MCF 10A (cell line): ENCODE measurements around the gene PGF. TPM values are rescaled to one million over a fixed set of nuclear protein-coding genes. Genes with fewer than 3 reads are reported as not detected.

Source experiments
- BruUV-seq: library from RNA; stranded (reverse); fragments of 400-500 nt; replicated peaks from 2 replicates; lab custom pipeline; 2021; lab: Mats Ljungman, UMichigan
- CTCF ChIA-PET: fragments of 300-600 bp; sonication (Branson Sonifier 250); formaldehyde crosslinking; extraction: SDS; loops from one replicate; lab custom pipeline; 2021; ENCODE audit warnings: antibody characterized with exemption, inconsistent platforms; lab: Yijun Ruan, JAX
- POLR2A ChIA-PET: fragments of 300-600, 350-650 bp; sonication (Branson Sonifier 250); formaldehyde crosslinking; extraction: SDS; loops from one replicate; lab custom pipeline; 2020; ENCODE audit warnings: antibody characterized with exemption, inconsistent platforms; lab: Yijun Ruan, JAX
- DNase-seq: peaks from one replicate; pipeline ENCODE4 v3.0.0-alpha.2; 2018; ENCODE audit not compliant: unreplicated experiment
- H3K27ac Mint-ChIP-seq: one replicate; pipeline ENCODE4 v1.8.0; 2022; ENCODE audit warnings: mild to moderate bottlenecking, low read depth, mixed read lengths; ENCODE audit not compliant: unreplicated experiment
- H3K27me3 Mint-ChIP-seq: one replicate; pipeline ENCODE4 v1.8.0; 2022; ENCODE audit warnings: mixed read lengths; ENCODE audit not compliant: insufficient read depth, unreplicated experiment
- H3K36me3 Mint-ChIP-seq: one replicate; pipeline ENCODE4 v1.8.0; 2022; ENCODE audit warnings: mild to moderate bottlenecking, moderate library complexity, mixed read lengths; ENCODE audit not compliant: insufficient read depth, unreplicated experiment
- H3K4me1 Mint-ChIP-seq: one replicate; pipeline ENCODE4 v1.8.0; 2022; ENCODE audit warnings: mixed read lengths; ENCODE audit not compliant: insufficient read depth, unreplicated experiment
- H3K4me3 Mint-ChIP-seq: one replicate; pipeline ENCODE4 v1.8.0; 2022; ENCODE audit warnings: mild to moderate bottlenecking, moderate library complexity, mixed read lengths; ENCODE audit not compliant: unreplicated experiment
- H3K9me3 Mint-ChIP-seq: one replicate; pipeline ENCODE4 v1.8.0; 2022; ENCODE audit warnings: mixed read lengths; ENCODE audit not compliant: unreplicated experiment
- CTCF ChIP-seq: fragments of 200-600 bp; IDR thresholded peaks from one replicate; pipeline ENCODE4 v1.8.0; 2022; ENCODE audit warnings: antibody characterized with exemption, mild to moderate bottlenecking; ENCODE audit not compliant: unreplicated experiment
- intact Hi-C: fragments of 100-400 bp; cut with micrococcal nuclease; formaldehyde crosslinking; loops from 2 replicates; pipeline ENCODE4 v1.14.1; 2022
- total RNA-seq: library from RNA; stranded (reverse); gene quantifications from 2 replicates; pipeline ENCODE4 v1.2.3, GENCODE V29; 2022

PGF gene
- total RNA-seq, 1 experiment from 2014 or later = 2.1 TPM

- no peak for TF ChIP-seq CTCF
- intact Hi-C loops = no loop called here
- Mint-ChIP-seq H3K9me3 (peaks cover 7% of the 10 kb centered on the region), H3K27ac (no peak overlapping the region), H3K27me3 (no peaks in the 10 kb centered on the region), H3K4me1 (peaks cover 13% of the 10 kb centered on the region), H3K36me3 (peaks cover 4% of the 10 kb centered on the region), H3K4me3 (no peak overlapping the region)
- DNase-seq = no peak
- BruUV-seq = no TSS peak
- ChIA-PET POLR2A (interaction anchor here (0.5 to 1.1 kb wide), 4 partner anchors 11 to 474 kb away, joined by 3 read pairs; no protein-coding TSS in a partner anchor), CTCF (interaction anchor here (0.6 to 2.5 kb wide), 3 partner anchors 34 to 172 kb away, joined by 3 to 9 read pairs (median 3); no protein-coding TSS in a partner anchor)
Measured at GRCh38 chr14:74938531-74939495, 16.6 kb downstream of the PGF start.

DNA sequence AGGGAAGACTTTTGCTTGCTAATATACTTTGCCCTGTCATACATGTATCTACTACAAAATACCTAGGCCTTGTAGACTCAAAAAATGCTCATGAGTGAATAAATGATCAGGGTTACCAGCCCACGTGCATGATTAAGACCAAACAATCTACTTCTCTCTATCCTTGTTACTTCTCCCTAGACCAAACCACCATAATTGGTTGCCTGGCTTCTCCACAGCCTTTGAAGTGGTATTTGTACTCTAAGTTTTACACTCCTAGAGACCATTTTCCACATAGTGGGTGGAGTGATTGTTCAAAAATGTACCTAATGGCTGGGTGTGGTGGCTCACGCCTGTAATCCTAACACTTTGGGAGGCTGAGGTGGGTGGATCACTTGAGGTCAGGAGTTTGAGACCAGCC, 18.2 kb downstream of the PGF start:
- no peaks in the 10 kb centered on the region for H3K27me3 Mint-ChIP-seq
- peaks cover 7% of the 10 kb centered on the region for H3K9me3 Mint-ChIP-seq
- CTCF ChIA-PET = interaction anchor here (0.7 to 2.3 kb wide), 3 partner anchors 9 to 364 kb away, joined by 3 to 9 read pairs (median 4); no protein-coding TSS in a partner anchor
- intact Hi-C loops = no loop called here
- H3K27ac Mint-ChIP-seq = no peak overlapping the region
- TF ChIP-seq CTCF = no peak
- H3K36me3 Mint-ChIP-seq = peaks cover 4% of the 10 kb centered on the region
- no peak overlapping the region for H3K4me3 Mint-ChIP-seq
- no TSS peak for BruUV-seq
- peaks cover 13% of the 10 kb centered on the region for H3K4me1 Mint-ChIP-seq
- DNase-seq = no peak
- POLR2A ChIA-PET = interaction anchor here (0.6 to 2.4 kb wide), 2 partner anchors 14 to 127 kb away, joined by 4 to 8 read pairs; partner anchors contain the start of genes ACYP1 and RPS6KL1

DNA sequence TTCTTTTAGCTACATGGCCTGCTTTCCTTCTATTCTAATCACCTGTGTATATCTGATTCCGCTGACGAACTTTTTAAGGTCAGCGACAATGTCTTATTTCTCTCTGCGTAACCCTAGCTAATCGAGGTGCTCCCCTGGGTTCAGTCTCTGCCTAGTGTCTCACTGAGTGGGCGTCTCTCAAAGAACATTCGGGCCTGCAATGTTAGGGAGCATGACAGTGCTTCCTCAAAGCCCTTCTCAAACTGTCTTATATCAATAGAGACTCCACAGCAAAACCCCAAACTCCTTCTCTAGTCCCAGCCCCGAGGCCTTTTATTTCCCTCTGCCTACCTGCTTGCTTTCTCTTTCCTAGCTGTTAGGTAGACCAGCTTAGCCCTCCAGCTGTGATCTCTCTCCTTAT, 18.7 kb downstream of the PGF start:
- BruUV-seq = no TSS peak
- H3K4me3 Mint-ChIP-seq = no peak overlapping the region
- TF ChIP-seq CTCF = no peak
- H3K36me3 Mint-ChIP-seq = peaks cover 4% of the 10 kb centered on the region
- CTCF ChIA-PET = interaction anchor here (0.7 to 2.3 kb wide), 4 partner anchors 9 to 364 kb away, joined by 3 to 9 read pairs (median 6); no protein-coding TSS in a partner anchor
- no peak for DNase-seq
- H3K4me1 Mint-ChIP-seq = peaks cover 10% of the 10 kb centered on the region
- H3K27ac Mint-ChIP-seq = no peak overlapping the region
- POLR2A ChIA-PET = interaction anchor here (0.6 to 2.4 kb wide), 2 partner anchors 13 to 127 kb away, joined by 4 to 8 read pairs; partner anchors contain the start of genes ACYP1 and RPS6KL1
- no peaks in the 10 kb centered on the region for H3K27me3 Mint-ChIP-seq
- intact Hi-C loops = no loop called here
- peaks cover 7% of the 10 kb centered on the region for H3K9me3 Mint-ChIP-seq

DNA sequence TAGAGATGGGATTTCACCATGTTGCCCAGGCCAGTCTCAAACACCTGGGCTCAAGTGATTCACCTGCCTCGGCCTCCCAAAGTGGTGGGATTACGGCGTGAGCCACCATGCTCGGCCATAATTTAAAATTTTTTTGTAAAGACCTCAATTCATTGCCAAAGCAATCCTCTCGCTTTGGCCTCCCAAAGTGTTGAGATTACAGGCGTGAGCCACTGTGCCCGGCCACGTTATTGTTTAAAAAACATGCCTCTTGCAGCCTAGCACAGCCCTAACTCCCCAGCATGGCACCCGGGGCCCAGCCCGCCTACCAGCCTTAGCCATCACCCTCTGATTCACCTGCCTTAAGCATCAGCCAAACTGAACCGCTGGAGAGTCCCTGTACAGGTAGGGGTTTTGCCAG, 19.2 kb downstream of the PGF start:
- intact Hi-C loops = no loop called here
- no peak overlapping the region for H3K27ac Mint-ChIP-seq
- ChIA-PET POLR2A (interaction anchor here (2.4 kb wide), 1 partner anchor 13 kb away, joined by 8 read pairs; the partner anchor contains the start of gene RPS6KL1), CTCF (interaction anchor here (1.9 to 2.3 kb wide), 2 partner anchors 10 to 152 kb away, joined by 7 to 9 read pairs; no protein-coding TSS in a partner anchor)
- H3K4me3 Mint-ChIP-seq = no peak overlapping the region
- BruUV-seq = no TSS peak
- TF ChIP-seq CTCF = no peak
- DNase-seq = no peak
- H3K36me3 Mint-ChIP-seq = peaks cover 4% of the 10 kb centered on the region
- H3K9me3 Mint-ChIP-seq = peaks cover 7% of the 10 kb centered on the region
- no peaks in the 10 kb centered on the region for H3K27me3 Mint-ChIP-seq
- H3K4me1 Mint-ChIP-seq = peaks cover 7% of the 10 kb centered on the region
